ENCODE measurements around the gene SPIN3.
"Not testable (repeated sequence)": the region's sequence is repeated elsewhere in the genome, so short reads cannot be mapped to it uniquely, and the experiment has no call there.

SPIN3 gene

DNA sequence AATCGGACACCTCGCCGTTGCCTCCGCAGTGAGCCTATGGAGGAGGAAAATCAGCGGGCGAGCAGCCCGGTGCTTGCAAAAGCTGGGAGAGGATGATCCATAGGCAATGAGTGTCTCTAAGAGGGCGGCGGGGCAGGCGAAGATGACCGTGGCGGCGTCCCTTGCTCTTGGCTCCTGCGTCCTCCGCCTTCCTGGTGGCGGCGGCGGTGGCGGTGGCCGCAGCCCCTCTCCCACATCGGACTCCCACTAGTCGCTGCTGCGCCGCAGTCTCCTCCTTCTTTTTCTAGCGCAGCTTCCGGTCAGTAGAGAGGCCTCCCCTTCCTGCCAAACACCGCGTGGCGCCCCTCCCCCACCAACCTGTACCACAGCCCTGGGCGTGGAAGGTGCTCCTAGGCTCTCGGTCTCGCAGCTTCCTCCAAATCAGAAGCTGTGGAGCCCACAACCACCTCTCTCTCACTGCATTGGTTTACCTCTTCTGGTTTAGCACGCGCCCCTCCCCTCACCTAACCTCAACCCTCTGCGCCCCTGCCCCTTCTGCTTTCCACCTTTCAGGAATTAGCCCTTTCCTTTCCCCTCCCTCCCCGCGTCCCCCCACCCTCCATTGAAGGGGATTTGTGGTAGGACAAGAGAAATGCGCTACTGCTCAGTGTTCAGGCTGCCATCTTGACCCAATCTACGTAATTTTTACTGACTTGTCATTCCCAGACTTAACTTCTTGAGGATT, at the start of gene SPIN3:
Gene SPIN3 (minus strand): TSS at position 271 of the 724 bp plus-strand sequence. CDS start 594 bp downstream, outside the sequence.
- peak; percentile 18 for DNase-seq (ENCODE audit: low spot score)

DNA sequence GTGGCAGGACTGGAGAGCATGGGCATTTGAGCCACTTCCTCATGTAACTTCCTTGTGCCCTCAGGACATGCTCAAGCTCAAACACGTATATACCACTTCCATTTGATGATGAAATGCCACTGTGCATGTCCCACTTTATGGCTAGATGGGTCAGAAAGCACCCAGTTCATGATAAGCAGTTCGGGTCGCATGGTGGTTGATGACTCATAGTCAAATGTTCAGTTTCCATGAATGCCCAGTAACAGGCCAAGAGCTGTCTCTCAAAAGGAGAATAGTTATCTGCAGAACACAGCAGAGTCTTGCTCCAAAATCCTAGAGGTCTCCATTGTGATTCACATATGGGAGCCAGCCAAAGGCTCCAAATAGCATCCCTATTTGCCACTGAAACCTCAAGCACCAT, 48.9 kb upstream of the SPIN3 start:
- no peak for DNase-seq (ENCODE audit: low spot score)

DNA sequence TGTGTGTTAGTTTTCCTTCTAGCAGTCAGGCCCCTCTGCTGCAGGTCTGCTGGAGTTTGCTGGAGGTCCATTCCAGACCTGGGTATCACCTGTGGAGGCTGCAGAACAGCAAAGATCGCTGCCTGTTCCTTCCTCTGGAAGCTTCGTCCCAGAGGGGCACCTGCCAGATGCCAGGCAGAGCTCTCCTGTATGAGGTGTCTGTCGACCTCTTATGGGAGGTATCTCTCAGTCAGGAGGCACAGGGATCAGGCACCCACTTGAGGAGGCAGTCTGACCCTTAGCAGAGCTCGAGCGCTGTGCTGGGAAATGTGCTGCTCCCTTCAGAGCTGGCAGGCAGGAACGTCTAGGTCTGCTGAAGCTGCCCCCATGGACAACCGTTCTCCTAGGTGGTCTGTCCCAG, 41.9 kb upstream of the SPIN3 start:
- not testable (repeated sequence) for DNase-seq (ENCODE audit: low spot score)

DNA sequence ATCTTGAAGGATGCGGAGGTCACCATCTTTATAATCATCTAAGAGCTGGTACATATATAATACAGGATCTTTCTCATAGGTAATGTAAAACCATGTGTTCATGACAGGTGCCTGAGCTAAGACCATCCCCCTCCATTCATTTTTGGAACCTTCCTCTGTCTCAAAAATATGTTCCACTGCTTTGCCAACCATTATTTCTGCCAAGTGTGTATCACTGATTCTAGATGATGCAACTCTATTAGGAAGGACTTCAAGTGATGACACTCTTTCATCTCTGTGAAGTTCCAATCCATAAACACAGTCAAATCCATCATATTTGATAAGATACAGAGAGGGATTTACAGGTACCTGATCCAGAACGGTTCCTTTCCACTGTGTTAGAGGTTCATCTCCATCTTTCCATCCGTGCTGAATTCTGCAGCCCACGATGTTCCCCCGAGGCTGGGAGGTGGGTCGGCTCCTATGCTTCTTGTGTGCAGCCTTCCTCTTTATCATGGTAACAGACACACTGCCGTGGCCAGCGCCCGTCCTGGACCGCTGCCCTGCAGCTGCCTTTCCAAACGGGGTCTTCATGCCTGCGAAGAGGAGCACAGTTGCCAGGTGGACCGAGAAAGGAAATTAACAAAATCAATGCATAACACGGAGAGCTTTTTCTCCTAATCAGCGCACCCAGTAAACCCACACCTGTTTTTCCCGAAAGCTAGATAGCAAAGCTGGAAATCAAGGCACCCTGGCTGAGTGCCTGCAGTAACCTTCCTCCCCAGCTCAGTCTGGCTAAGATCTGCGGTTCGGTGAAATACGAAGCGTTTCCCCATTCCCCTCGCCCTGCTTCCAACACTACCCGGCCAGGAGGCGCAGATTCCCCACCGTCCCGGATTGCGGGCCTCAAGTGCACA, 718 bp downstream of the SPIN3 start:
- no peak for DNase-seq (ENCODE audit: low spot score)

DNA sequence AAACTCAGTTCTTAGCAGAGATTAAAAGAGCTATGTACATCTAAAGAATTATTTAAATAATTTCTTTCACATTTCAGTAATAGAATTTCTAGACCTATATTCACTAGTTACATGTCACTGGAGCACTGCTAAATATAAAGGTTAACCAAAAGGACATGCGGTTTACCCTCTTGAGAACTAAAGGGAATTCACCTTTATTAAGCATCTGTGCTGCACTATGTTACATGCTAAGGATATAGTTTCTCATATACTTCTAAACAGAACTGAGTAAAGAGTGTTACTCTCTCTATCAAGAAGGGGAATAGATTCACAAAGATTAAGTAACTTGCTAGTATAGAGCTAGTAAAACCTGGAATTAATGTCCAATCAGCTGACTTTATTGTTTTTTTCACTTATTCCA, 7.6 kb downstream of the SPIN3 start:
- DNase-seq (ENCODE audit: low spot score): no peak

DNA sequence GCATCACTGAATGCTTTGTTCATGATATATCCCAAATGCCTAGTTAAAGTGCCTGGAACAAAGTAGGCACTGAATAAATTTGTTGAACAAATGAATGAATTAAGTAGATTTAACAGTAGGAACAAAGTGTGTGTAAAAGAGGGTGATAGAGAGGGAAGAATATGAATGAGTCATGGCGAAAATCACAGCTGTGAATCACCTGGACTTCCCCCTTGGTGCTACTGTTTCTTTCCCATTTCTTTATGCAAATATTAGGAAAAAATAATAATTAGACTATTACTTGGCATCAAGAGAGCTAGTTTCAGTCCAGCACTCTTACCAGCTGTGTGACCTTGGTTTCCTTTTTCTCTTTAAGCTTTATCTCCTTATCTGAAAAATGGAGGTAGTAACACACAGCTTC, 9.2 kb downstream of the SPIN3 start:
- DNase-seq (ENCODE audit: low spot score): no peak

DNA sequence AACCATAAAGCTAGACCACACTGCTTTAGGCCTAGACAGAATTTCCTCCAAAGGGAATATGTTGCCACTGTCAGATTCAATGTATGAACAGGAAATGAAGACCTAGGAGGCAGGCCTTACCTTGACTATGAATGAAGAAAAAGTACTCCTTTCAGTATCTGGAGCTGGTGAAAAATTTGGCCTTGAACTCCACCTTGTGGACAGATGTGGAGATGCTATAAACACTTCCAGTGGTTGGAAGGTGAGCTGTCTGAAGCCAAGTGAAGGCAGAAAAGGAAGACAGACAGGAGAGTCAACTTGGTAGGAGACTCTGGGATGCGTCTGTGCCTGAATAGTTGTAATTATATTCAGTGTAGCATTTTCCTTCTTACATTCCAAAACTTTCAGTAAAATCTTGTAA, 17.2 kb downstream of the SPIN3 start:
- DNase-seq (ENCODE audit: low spot score): peak; percentile 47

DNA sequence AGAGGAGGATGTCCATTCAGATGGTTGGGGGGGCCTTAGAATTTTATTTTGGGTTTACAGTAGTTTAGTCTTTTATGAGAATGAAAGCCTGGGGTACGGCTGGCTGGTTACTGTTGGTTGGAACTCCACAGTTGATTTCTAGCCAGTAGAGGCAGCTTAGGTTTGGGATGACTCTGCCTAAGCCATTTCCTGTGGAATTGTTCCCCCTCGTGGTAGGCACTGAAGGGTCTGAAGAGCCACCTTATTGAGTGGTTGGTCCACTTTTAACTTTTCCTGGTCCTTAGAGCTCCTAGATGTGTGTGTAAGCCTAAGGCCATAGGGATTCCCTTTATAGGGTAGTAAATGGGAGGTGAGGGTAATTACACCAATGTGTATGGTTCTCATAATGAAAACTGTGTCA, 19.7 kb downstream of the SPIN3 start:
- DNase-seq (ENCODE audit: low spot score): no peak

DNA sequence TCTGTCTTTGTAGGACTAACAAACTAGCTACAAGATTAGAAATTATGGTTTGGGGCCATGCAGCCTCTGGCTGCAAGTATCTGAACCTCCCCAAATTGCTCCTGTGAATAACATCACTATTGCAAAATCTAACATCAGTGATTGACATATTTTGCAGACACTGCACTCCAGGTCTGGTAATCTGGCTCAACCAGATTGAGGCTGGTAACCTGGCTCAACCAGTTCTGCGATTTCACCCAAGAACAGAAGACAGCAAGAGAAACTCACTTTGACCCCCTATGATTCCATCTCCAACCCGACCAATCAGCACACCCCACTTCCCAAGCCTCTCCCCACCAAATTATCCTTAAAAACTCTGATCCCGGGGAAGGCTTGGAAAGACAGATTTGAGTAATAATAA, 20.9 kb downstream of the SPIN3 start:
- no peak for DNase-seq (ENCODE audit: low spot score)

DNA sequence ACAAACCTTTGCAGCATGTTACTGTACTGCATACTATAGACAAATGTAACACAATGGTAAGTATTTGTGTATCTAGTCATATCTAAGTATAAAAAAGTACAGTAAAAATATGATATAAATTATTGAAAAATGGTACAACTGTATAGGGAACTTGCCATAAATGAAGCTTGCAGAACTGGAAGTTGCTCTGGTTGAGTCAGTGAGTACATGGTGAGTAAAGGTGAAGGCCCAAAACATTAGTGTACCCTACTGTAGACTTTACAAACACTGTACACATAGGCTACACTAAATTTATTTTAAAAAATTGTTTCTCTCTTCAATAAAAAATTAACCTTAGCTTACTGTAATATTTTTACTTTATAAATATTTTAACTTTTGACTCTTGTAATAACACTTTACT, 25.8 kb downstream of the SPIN3 start:
- no peak for DNase-seq (ENCODE audit: low spot score)

DNA sequence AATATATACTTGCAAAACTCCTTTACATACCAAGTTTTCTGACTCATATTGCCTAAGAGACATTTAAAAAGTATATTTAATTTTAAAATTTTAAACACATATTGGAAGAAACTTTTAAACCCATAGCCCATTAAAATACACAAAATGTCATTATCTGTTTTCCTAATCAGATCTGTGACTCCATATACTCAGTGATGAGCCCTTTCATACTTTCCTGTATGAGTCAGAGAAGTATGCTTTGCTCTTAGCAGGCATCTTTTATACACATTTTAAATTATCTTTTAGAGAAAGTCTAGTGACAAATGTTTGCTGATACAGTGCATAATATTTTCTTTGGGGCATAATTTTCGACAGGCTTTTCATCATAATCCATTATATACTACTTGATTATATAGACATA, 26.4 kb downstream of the SPIN3 start:
- DNase-seq (ENCODE audit: low spot score): peak; percentile 2

DNA sequence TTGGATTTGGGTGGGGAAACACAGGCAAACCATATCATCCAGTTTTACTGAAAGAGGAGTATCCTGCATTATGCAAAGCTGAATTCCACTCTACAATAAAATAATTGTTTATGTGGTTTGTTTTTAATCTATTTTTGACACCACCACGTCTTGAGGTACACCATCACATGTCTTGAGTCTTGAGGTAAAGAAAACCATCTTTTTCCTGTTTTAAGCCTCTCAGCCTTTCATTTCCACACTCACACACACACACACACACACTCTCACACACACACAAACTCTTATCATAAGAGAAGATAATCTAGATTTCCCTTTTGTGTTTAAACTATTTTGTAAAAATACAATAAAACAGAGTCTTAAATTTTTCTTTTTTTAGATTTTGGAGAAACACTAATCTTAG, 32.0 kb downstream of the SPIN3 start:
- no peak for DNase-seq (ENCODE audit: low spot score)

DNA sequence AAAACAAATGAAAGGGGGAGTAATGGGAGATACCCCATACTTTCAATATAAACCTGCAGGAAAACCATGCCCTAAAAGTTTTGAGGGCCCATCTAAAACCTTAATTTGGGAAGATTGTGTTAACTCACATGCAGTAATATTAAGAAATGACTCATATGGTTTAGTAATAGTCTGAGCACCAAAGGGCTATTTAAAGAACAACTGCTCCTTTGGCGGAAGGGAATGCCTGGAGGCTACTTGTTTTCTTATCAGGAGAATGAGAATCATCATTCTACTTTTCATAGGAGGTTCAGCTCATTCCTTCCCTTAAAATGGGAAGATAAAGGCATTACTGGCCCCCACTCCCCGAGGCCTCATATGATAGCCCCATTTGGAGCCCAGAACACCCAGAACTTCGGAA, 47.6 kb downstream of the SPIN3 start:
- DNase-seq (ENCODE audit: low spot score): no peak

DNA sequence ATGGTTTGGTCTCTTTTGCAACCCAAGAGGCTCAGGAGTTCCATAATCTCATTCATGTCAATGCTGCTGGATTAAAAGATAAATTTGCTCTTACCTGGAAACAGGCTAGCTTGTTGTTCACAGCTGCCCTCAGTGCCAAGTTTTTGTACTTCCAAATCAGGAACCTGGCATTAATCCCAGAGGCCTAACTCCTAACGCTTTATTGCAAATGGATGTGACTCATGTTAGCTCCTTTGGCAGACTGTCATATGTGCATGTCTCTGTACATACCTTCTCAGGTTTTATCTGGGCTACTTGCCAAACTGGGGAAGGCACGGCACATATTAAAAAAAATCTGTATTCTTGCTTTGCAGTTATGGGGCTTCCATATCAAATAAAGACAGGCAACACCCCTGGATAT, 49.1 kb downstream of the SPIN3 start:
- not testable (repeated sequence) for DNase-seq (ENCODE audit: low spot score)

DNA sequence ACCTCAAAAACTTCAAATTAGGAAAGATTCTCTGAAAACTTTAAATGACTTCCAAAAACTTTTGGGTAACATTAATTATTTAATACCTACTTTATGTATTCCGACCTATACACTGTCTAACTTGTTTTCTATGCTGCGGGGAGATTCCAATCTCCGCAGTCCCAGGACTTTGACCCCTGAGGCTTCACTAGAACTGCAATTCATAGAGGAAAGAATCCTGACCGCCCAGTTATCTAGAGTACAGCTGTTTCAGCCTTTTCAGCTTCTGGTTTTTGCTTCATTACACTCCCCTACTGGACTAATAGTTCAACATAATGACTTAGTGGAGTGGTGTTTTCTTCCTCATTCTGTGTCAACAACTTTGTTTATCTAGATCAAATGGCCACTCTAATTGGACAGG, 50.1 kb downstream of the SPIN3 start:
- DNase-seq (ENCODE audit: low spot score): not testable (repeated sequence)

DNA sequence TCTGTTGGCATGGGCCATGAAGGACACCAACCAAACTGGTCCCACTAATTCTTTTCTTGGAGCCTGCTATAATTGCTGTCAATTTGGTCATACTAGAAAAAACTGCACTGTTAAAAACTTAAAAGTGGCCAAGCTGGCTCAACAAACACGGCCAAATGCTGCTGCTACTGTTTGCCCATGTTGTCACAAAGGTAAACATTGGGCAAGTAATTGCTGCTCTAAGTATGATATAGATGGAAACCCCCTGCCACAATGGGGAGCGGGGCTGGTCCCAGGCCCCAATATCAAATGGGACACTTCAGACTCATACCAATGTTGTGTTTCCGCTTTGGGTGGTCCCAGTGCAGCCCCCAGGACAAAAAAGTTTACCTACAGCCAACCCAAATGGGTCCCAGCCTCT, 52.1 kb downstream of the SPIN3 start:
- no peak for DNase-seq (ENCODE audit: low spot score)
